SH-SY5Y (cell line): Measurements from ENCODE around the gene MCF2L2.

Experiments
- GATA2 ChIP-seq: IDR thresholded peaks from 2 replicates; pipeline ENCODE4 v1.6.1; 2011; ENCODE audit warnings: mild to moderate bottlenecking, low read depth, low read length
- GATA3 ChIP-seq: IDR thresholded peaks from 2 replicates; pipeline ENCODE4 v1.6.1; 2011; ENCODE audit warnings: low read depth, mild to moderate bottlenecking, low read length, moderate library complexity

DNA sequence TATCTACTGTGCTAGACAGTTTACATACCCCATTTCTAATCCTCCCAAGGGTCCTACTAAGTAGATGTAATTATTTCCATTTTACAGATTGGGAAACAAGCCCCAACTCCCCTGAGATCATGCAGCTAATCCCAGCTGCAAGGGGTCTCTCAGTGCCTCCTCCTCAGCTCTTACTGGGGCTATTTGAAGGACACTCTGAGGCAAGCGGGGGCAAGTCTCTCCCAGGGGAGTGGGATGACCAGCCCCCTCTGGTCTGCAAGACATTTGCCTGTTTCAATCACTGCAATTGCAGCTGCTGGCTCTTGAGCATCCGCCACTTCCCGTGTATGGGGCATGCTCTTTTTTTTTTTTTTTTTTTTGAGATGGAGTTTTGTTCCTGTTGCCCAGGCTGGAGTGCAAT is 277.3 kb downstream of the MCF2L2 start:
- no peak for TF ChIP-seq GATA2
- no peak for TF ChIP-seq GATA3
